Measurements from ENCODE around the gene CRYBG2. TPM values are rescaled to one million over a fixed set of nuclear protein-coding genes. Genes with fewer than 3 reads are reported as not detected.

Gene CRYBG2
- total and polyA plus RNA-seq, 2 of the 8 experiments (the other 6 are each of a cell fraction or from before 2014, with no cell fraction given), result 14.2 to 17.0 TPM

DNA sequence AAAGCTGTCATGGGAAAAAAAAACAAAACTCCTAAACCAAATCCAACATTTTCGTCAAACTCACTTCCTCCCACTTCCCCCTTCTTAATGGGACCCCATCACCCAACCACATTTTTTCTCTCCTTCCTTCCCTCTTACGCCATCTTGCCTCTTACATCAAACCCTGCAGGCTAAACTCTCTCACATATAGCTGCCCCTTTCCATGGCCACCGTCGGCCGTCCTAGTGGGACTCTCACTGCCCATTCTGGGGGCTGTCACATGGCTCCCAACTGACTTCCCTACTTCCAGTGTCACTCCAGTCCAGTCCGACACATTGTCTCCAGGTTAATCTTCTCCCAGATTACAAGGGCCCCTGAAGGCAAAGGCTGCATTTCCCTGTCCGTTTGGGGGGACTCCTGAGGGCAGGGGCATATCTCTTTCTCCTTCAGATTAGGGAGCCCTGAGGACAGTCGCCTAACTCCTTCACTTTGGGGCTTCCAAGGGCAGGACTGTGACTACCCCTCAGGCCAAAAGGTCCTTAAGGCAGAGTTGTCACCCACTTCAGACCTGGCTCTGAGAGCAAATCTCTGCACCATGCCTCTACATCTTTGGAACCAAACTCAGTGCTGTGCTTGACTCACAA lies 48.2 kb downstream of the CRYBG2 start:
- 49 to 100% methylated on average over 2 to 8 of the region's 8 CpGs for WGBS, 2 experiments (ENCODE audit: extremely low coverage in 1 of 2, insufficient coverage in 1 of 2, insufficient read length in 1 of 2, insufficient replicate concordance in 2 of 2, low coverage in 1 of 2, low lambda C conversion rate in 2 of 2, missing lambda C conversion rate in 1 of 2)
- H4K8ac ChIP-seq (ENCODE audit: extremely low read depth, insufficient read depth, low read length), result peak overlapping the region; percentile 73; the same call in 1 of the 2 replicates
- no peak overlapping the region for H2BK120ac ChIP-seq (replicated peaks; ENCODE audit: low read depth, low read length)
- H3K14ac ChIP-seq (ENCODE audit: insufficient read length), result no peak overlapping the region
- H2BK20ac ChIP-seq (ENCODE audit: low read length), result no peak overlapping the region
- H3K79me1 ChIP-seq (ENCODE audit: low read depth, low read length), result no peaks in the 10 kb centered on the region
- no peak overlapping the region for H4K91ac ChIP-seq (replicated peaks; ENCODE audit: insufficient read length, low read length)
- H3K4me2 ChIP-seq (ENCODE audit: insufficient read depth in 1 of 2, low read depth in 2 of 2, low read length in 2 of 2), result peak overlapping the region; percentile 56 to 97
- peak overlapping the region; percentile 52 to 98 (median 96) for H3K4me3 ChIP-seq (ENCODE audit: extremely low read depth in 1 of 4, insufficient read depth in 2 of 4, low read depth in 3 of 4, low read length in 4 of 4)
- H2AFZ ChIP-seq (ENCODE audit: low read length), result no peak overlapping the region
- H2BK12ac ChIP-seq (ENCODE audit: low read depth, low read length), result 0 out of 2 replicates have a peak overlapping the region, but pooled peaks have one; percentile 27
- H3K56ac ChIP-seq (replicated peaks; ENCODE audit: insufficient read length, low read depth, low read length), result no peak overlapping the region
- no peak for TF ChIP-seq KDM5A (IDR thresholded peaks at IDR 0.05; ENCODE audit: low read length)
- no peak for TF ChIP-seq SP1 (IDR thresholded peaks at IDR 0.05; ENCODE audit: low read depth, low read length)
- 0 out of 2 replicates have a peak, but pooled peaks have one; percentile 22 for TF ChIP-seq YY1 (IDR thresholded peaks at IDR 0.05; ENCODE audit: low read depth, low read length)
- TF ChIP-seq POLR2A (IDR thresholded peaks at IDR 0.05; ENCODE audit: control extremely low read depth in 1 of 2, low read depth in 2 of 2, low read length in 2 of 2), result no peak
- FAIRE-seq (no peak), DNase-seq (ENCODE audit: low read depth in 1 of 2, low spot score in 2 of 2) (no peak)
- H3K27ac ChIP-seq (ENCODE audit: low read depth, low read length), result peak overlapping the region; percentile 75; the same call in 1 of the 2 replicates
- H4K5ac ChIP-seq (ENCODE audit: insufficient read length, low read depth, low read length), result no peak overlapping the region
- H2BK5ac ChIP-seq (ENCODE audit: low read depth, low read length), result peak overlapping the region; percentile 52; the same call in 1 of the 2 replicates
- H3K4ac ChIP-seq (replicated peaks; ENCODE audit: insufficient read length, low read depth, low read length), result no peak overlapping the region
- H3K9me3 ChIP-seq (ENCODE audit: insufficient read depth in 2 of 2, low read depth in 1 of 2, low read length in 1 of 2), result no peaks in the 10 kb centered on the region
- peaks cover 9% of the 10 kb centered on the region for H3K23me2 ChIP-seq (ENCODE audit: low read depth, low read length)
- H3K23ac ChIP-seq (ENCODE audit: insufficient read length), result no peak overlapping the region
- peaks cover 0 to 5% (median 2%) of the 10 kb centered on the region in 4 experiments; a peak in 3 of 7 replicates for H3K4me1 ChIP-seq (replicated peaks in 1 of 4; ENCODE audit: control insufficient read depth in 3 of 4, insufficient read depth in 4 of 4, low read length in 3 of 4)
- no peak overlapping the region for H3K18ac ChIP-seq (ENCODE audit: extremely low read depth, low read length)
- H2BK15ac ChIP-seq (ENCODE audit: low read length), result no peak overlapping the region
- H3K79me2 ChIP-seq (ENCODE audit: control insufficient read depth in 1 of 2, insufficient read depth in 2 of 2, low read length in 2 of 2), result no peaks in the 10 kb centered on the region
- no peak overlapping the region for H2AK5ac ChIP-seq (ENCODE audit: low read depth, low read length)
- H3K36me3 ChIP-seq (ENCODE audit: control insufficient read depth in 2 of 4, insufficient read depth in 4 of 4, low read length in 3 of 4), result no peaks in the 10 kb centered on the region
- no peaks in the 10 kb centered on the region for H3K27me3 ChIP-seq (replicated peaks in 1 of 4; ENCODE audit: control insufficient read depth in 3 of 4, extremely low read depth in 1 of 4, insufficient read depth in 3 of 4, low read length in 3 of 4)
- H3K9ac ChIP-seq (replicated peaks in 1 of 4; ENCODE audit: extremely low read depth in 1 of 4, low read depth in 3 of 4, low read length in 3 of 4), result peak overlapping the region in 3 of 4 experiments; percentile 65 to 89 (median 84); a peak in 5 of 7 replicates
- no peaks in the 10 kb centered on the region for H4K20me1 ChIP-seq (replicated peaks in 1 of 2; ENCODE audit: control insufficient read depth in 1 of 2, insufficient read depth in 2 of 2, low read length in 2 of 2)
- CTCF ChIA-PET (ENCODE audit: partially characterized antibody), result interaction anchor here (1.2 to 57.0 kb wide), 3 partner anchors 10 to 58 kb away, joined by 3 to 1530 read pairs (median 1530); partner anchors contain the start of genes CD52, SH3BGRL3 and UBXN11
- POLR2A ChIA-PET (ENCODE audit: partially characterized antibody), result interaction anchor here (1.1 to 4.6 kb wide), 3 partner anchors 12 to 19 kb away, joined by 3 to 29 read pairs (median 4); partner anchors contain the start of gene CD52
